HUES6 (cell line): ENCODE measurements around the gene CD164L2.
"Not testable (repeated sequence)": the region's sequence is repeated elsewhere in the genome, so short reads cannot be mapped to it uniquely, and the experiment has no call there.

ENCODE experiments used
- H3K27ac ChIP-seq: 2 replicates; pipeline ENCODE4 v1.7.0; 2013; ENCODE audit warnings: low read depth, mild to moderate bottlenecking, low read length, inconsistent platforms
- H3K27me3 ChIP-seq: 2 replicates; pipeline ENCODE4 v1.6.1; 2013; ENCODE audit warnings: low read length; ENCODE audit not compliant: control insufficient read depth, insufficient read depth
- H3K36me3 ChIP-seq: 2 replicates; pipeline ENCODE4 v1.6.1; 2013; ENCODE audit warnings: low read length; ENCODE audit not compliant: control insufficient read depth, insufficient read depth
- H3K4me1 ChIP-seq: 2 replicates; pipeline ENCODE4 v1.6.1; 2013; ENCODE audit warnings: low read length; ENCODE audit not compliant: control insufficient read depth, insufficient read depth
- H3K4me3 ChIP-seq: 2 replicates; pipeline ENCODE4 v1.5.1; 2013; ENCODE audit warnings: low read depth, low read length
- H3K9ac ChIP-seq: one replicate; pipeline ENCODE4 v1.6.1; 2013; ENCODE audit warnings: mild to moderate bottlenecking, low read length
- H3K9me3 ChIP-seq: 2 replicates; pipeline ENCODE4 v1.6.1; 2013; ENCODE audit warnings: low read depth, low read length; ENCODE audit not compliant: control insufficient read depth, insufficient read depth

Gene CD164L2

DNA sequence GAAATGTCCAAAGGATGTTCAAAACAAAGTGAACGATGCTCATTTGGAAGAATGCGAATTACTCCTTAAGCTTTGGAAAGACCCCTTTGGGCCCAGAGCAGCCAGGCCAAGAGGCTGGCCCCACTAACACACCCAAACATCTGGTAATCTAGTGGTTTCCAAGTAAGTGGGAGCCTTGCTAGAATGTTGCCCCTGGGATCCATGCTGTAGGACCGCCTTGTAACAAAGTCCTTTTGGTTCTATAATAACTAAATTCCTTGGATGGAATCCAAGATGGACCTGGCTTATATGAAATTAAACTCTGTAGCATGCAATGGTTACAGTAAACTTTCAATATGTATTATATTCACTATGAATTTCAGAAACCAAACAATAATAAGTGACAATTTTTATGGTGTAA lies 34.6 kb upstream of the CD164L2 start:
- H3K9me3 ChIP-seq = no peaks in the 10 kb centered on the region
- no peak overlapping the region for H3K4me3 ChIP-seq
- H3K36me3 ChIP-seq = peaks cover 57% of the 10 kb centered on the region
- peaks cover 16% of the 10 kb centered on the region for H3K4me1 ChIP-seq
- peak overlapping the region; percentile 71; the same call in 1 of the 2 replicates for H3K27ac ChIP-seq
- no peaks in the 10 kb centered on the region for H3K27me3 ChIP-seq
- H3K9ac ChIP-seq = no peak overlapping the region

DNA sequence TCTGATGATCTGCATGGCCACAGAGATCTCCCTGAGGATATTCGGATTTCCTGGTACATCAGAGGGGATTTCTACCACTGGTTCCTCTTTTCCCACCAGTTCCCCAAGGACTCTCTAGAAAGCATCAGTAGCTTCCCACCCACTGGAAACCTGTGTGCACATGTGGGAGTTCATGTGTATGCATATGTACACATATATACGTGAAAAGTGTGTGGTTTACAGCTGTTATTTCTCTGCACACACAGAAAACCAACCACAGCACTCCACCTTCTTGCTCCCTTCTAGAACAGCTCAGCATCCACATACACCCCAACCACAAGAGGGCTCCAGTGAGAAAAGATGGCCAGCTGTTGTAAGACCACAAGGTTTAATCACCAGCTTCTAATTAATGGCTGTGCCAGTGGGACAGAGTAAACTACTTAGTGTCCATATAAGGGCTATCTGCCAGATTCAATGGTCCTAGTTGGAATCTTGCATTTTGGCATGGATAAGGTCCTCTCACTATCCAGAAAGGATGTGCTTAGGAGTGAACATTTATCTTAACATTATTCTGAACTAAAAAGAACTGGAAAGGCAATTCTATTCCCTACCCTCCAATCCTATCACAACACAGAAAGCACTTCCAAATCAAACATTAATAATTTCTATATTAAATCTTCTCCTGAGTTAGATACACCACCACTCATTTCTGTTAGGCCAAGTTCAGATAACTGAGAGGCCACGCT lies 33.4 kb upstream of the CD164L2 start:
- no peak overlapping the region for H3K4me3 ChIP-seq
- H3K9ac ChIP-seq = no peak overlapping the region
- no peaks in the 10 kb centered on the region for H3K9me3 ChIP-seq
- H3K27me3 ChIP-seq = no peaks in the 10 kb centered on the region
- H3K27ac ChIP-seq = no peak overlapping the region
- H3K4me1 ChIP-seq = peaks cover 16% of the 10 kb centered on the region
- peaks cover 67% of the 10 kb centered on the region for H3K36me3 ChIP-seq

DNA sequence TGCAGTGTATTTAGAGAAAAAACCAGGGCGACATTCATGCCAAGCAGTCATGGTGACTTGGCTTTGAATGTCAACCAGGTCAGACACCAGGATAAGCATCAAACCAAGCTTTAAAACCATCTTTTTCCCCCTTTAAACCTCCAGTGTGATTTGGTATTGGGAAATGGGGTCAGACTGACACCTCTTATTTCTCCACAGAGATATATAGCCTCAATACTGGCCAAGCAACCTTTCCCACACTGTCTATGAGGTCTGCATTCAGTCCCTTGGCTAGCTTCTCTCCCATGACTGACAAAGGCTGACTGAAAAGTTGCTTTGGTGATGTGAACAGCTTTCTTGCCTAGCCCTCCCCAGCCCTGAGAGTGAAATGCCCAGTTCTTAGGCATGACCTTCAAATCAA lies 31.0 kb upstream of the CD164L2 start:
- Histone ChIP-seq H3K9me3 (no peaks in the 10 kb centered on the region), H3K27ac (no peak overlapping the region), H3K9ac (no peak overlapping the region), H3K36me3 (peaks cover 89% of the 10 kb centered on the region), H3K4me3 (no peak overlapping the region), H3K27me3 (no peaks in the 10 kb centered on the region), H3K4me1 (peaks cover 11% of the 10 kb centered on the region)

DNA sequence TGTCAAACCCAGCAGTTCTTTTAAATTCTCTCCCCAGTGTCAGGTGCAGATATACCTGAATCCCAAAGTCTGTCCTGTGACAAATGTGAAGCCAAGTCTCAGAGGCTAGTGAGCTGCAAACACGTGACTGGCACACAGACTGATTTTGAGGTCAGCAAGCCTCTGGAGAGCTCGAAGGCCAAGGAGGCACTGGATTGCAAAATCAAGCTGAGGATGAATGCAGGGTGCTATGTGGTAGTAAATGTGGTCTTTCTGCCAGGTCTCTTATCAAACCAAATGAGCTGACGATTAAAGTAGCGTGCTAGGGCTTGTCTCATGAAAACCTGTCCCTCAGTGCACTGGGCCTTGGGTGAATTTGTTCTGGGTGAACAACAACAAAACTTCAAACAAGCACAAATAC lies 29.9 kb upstream of the CD164L2 start:
- Histone ChIP-seq H3K27ac (no peak overlapping the region), H3K4me3 (no peak overlapping the region), H3K9me3 (no peaks in the 10 kb centered on the region), H3K9ac (no peak overlapping the region), H3K36me3 (peaks cover 93% of the 10 kb centered on the region), H3K4me1 (no peaks in the 10 kb centered on the region), H3K27me3 (no peaks in the 10 kb centered on the region)

DNA sequence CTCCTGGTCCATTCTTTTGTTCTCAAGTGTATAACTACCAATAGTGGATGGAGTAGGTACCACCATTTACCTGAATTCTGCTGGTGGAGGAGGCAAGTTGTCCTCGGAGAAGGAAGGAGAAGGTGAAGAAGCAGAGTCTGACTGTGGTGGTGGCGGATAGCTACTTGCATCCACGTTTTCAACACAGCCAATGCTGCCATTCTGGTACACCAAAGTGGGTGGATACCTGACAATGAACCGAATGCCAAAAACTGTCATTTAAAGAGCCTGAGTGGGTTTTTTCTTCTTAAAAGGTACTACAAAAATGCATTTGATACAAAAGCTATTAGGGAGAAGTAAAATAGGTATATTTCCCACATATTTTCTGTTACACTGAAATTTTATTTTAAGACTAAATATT lies 29.4 kb upstream of the CD164L2 start:
- Histone ChIP-seq H3K9me3 (no peaks in the 10 kb centered on the region), H3K27me3 (no peaks in the 10 kb centered on the region), H3K9ac (no peak overlapping the region), H3K36me3 (peaks cover 93% of the 10 kb centered on the region), H3K27ac (no peak overlapping the region), H3K4me1 (no peaks in the 10 kb centered on the region), H3K4me3 (no peak overlapping the region)

DNA sequence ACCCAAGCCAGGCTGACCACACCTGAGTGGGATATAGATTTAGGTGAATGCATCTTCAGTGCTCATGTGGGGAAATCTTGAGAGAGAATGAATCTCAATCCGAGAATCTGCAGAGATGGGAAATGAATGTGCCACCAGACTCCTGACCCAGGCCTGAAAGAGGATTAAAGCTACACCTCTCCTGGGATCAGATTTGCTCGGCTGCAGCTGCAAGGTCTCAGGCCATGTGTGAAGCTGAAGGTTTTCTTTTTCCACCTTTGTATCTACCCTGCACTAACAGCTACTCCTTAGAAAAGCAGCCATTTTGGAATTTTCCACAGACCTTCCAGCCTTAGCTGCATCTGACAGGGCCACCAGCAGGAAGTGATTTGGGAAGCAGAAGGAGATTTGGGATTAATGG lies 27.6 kb upstream of the CD164L2 start:
- Histone ChIP-seq H3K27me3 (no peaks in the 10 kb centered on the region), H3K9ac (no peak overlapping the region), H3K4me3 (no peak overlapping the region), H3K9me3 (no peaks in the 10 kb centered on the region), H3K4me1 (peaks cover 6% of the 10 kb centered on the region), H3K27ac (no peak overlapping the region), H3K36me3 (peaks cover 85% of the 10 kb centered on the region)

DNA sequence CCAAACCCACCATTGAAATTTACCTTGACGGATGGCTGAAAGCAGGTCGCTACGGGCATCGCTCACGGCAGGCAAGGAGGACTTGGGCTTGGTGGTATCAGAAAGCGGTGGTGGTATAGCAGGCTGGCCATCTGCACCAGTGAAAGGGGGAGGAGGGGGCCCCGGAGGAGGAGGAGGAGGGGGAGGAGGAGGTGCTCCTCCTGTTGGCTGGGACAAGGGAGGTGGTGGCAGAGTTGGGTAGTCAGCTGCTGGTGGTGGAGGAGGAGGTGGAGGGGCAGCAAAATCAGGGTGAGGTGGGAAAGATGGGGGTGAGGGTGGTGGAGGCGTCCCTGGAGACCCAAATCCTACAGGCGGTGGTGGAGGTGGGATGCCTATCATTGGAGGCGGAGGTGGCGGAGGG lies 26.5 kb upstream of the CD164L2 start:
- Histone ChIP-seq H3K4me3 (no peak overlapping the region), H3K27me3 (no peaks in the 10 kb centered on the region), H3K4me1 (peaks cover 16% of the 10 kb centered on the region), H3K9me3 (no peaks in the 10 kb centered on the region), H3K9ac (no peak overlapping the region), H3K36me3 (peaks cover 74% of the 10 kb centered on the region), H3K27ac (no peak overlapping the region)

DNA sequence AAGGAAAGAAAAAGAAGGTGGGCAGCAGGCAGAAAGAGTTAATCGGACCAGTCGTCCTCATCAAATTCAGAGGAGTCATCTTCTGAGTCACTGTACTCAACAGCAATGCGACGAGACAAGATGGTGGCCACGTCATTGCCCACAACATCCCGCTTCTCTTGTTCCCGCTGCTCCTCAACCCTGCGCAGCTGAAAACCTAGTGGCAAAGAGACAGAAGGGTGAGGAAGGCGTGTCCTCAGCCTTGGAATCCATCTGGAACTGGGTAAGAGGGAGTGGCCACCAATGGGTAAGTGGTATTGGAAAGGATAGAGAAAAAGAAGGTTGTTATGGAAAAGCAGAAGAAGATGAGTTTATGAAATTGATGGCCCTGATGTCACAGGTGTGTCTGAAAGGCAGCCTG lies 25.0 kb upstream of the CD164L2 start:
- H3K27me3 ChIP-seq = no peaks in the 10 kb centered on the region
- H3K27ac ChIP-seq = no peak overlapping the region
- H3K9ac ChIP-seq = no peak overlapping the region
- H3K4me1 ChIP-seq = peaks cover 30% of the 10 kb centered on the region
- no peak overlapping the region for H3K4me3 ChIP-seq
- no peaks in the 10 kb centered on the region for H3K9me3 ChIP-seq
- H3K36me3 ChIP-seq = peaks cover 59% of the 10 kb centered on the region

DNA sequence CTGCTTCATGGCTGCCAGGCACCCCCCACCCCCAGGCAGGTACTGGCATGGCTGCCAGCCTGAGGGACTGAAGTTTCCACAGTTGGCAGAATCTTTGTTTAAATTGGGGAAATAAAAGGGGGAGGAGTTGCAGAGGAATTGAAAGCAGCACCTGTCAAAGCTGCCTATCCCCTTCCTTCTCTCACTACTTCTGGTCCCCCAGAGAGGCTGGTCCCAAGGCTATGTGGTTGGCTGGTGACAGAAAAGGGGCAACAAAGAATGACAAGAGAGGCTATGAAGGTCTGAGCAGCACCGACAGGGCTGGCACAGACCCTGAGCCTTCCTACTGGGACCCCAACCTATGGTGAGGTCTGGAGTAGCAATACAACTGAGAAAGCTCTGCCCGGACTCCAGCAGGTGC lies 23.7 kb upstream of the CD164L2 start:
- not testable (repeated sequence) for H3K4me3 ChIP-seq, H3K27ac ChIP-seq, H3K9ac ChIP-seq, H3K9me3 ChIP-seq, H3K27me3 ChIP-seq
- Histone ChIP-seq H3K4me1 (peaks cover 39% of the 10 kb centered on the region), H3K36me3 (peaks cover 45% of the 10 kb centered on the region)

DNA sequence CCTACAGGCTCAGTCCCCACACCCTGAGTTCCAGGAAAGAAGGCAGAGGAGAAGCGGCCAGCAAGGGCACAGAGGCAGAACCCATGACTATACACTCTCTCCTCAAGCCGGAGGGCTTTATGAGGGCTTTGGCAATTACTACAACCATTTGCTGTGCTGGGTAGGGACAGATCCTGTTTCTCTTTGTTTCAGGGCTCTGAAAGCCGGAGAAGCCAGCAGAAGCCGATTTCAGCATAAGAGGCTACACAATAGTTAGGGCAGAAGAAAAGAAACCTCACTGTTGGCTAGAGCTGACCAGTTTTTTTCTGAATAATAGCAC lies 23.2 kb upstream of the CD164L2 start:
- H3K36me3 ChIP-seq = peaks cover 43% of the 10 kb centered on the region

DNA sequence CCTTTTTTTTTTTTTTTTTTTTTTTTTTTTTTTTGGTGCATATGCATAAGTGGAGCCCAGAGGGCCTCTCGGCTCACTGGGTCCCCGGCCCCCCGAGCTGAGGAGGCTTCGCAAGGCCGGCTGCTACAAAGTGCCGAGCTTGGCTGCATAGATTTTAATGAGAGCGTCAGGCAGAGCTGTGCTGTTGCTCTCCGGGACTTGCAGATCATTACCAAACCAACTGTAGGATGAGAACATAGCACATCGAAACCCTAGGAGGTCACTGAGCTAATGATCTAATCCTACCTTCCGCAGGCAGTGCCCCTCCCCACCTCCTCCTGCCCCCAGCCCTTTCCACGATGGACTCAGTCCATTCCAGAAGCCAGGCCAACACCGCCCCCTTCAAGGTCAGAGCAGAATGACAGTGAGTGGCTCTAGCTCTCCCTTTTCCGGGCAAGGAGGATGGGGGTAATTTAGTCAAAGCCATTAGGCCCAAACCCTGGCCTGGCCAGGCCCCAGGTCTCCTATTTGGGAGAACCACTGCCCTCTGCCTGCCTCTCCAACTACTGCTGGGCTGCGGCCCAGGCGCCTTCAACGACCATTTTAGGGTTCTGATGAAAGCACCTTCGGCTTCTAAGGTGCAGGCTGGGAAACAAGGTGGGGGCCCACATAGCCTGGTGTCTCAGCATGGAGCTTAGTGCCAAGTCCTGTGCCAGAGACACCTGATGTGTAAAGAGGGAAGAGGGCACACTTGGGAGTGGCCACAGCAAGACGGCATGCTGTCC lies 22.6 kb upstream of the CD164L2 start:
- H3K27me3 ChIP-seq, H3K4me3 ChIP-seq, H3K9me3 ChIP-seq: not testable (repeated sequence)
- Histone ChIP-seq H3K36me3 (peaks cover 37% of the 10 kb centered on the region), H3K9ac (peak overlapping the region; percentile 58), H3K4me1 (peaks cover 39% of the 10 kb centered on the region), H3K27ac (peak overlapping the region; percentile 55; the same call in 1 of the 2 replicates)

More for the DNA sequence above, 23.2 kb upstream of the CD164L2 start:
- Histone ChIP-seq H3K9me3 (no peaks in the 10 kb centered on the region), H3K9ac (peak overlapping the region; percentile 58), H3K27ac (peak overlapping the region; percentile 55; the same call in 1 of the 2 replicates), H3K27me3 (no peaks in the 10 kb centered on the region), H3K4me3 (no peak overlapping the region), H3K4me1 (peaks cover 39% of the 10 kb centered on the region)
